Mucosa of gallbladder (tissue), 1 donor: ENCODE measurements around the gene NPY4R2. TPM values are rescaled to one million over a fixed set of nuclear protein-coding genes. Genes with fewer than 3 reads are reported as not detected.
"Not testable (repeated sequence)": the region's sequence is repeated elsewhere in the genome, so short reads cannot be mapped to it uniquely, and the experiment has no call there.

Experiments
- DNase-seq: peaks from one replicate; pipeline ENCODE4 v3.0.0-alpha.2; 2020; ENCODE audit warnings: low spot score
- total RNA-seq: library from RNA; stranded (reverse); gene quantifications from one replicate; pipeline ENCODE4 v1.2.1, GENCODE V29; 2021
- donor health status: DM: no; HTN: no; CAD: no.

Gene NPY4R2
- total RNA-seq, 1 donor from 2014 or later = 0.66 TPM

GRCh38 chr10:47932824-47933223, 14.4 kb downstream of the NPY4R2 start:
- DNase-seq = not testable (repeated sequence)

GRCh38 chr10:47933462-47933861, 15.0 kb downstream of the NPY4R2 start:
- DNase-seq = not testable (repeated sequence)

DNA sequence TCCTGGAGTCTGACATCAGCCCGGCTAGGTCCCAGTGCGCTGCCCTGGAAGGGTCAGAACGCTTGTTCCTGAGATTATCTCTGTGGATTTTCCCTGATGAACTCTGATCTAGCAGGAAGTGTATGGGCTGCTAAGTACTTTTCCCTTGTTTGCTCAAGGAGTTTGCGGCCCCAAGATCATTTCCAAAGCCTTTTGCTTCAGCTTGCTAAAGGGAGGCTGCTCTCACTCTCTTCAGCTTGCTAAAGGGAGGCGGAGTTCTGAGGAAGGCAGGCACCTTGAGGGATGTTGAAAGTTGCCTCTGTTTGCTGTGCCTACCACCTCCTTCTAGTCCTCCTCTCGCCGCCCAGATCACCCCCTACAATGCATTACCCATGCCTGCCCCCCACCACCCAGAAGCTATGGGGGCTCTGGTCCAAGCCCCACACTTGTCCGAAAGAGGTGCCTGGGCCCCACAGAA, 18.3 kb downstream of the NPY4R2 start:
- DNase-seq = not testable (repeated sequence)

- DNase-seq = not testable (repeated sequence)
Measured at GRCh38 chr10:47937634-47938033, 19.2 kb downstream of the NPY4R2 start.

DNA sequence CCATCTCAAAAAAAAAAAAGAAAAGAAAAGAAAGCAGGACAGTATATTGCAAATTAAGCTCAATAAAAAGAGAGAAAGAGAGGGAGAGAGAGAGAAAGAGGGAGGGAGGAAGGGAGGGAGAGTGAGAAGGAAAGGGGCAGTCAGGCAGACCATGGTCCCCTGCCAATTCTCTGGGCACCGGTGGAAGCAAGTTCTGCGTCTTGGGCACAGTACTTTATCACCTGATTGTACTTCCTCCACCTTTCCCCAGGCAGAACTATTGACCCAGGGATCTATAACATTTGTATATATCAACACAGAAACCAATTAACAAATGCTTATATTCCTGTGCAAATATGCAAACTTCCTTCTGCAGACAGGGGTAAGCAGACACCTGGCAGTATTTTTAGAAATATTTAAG, 22.4 kb downstream of the NPY4R2 start:
- peak; percentile 58 for DNase-seq

DNA sequence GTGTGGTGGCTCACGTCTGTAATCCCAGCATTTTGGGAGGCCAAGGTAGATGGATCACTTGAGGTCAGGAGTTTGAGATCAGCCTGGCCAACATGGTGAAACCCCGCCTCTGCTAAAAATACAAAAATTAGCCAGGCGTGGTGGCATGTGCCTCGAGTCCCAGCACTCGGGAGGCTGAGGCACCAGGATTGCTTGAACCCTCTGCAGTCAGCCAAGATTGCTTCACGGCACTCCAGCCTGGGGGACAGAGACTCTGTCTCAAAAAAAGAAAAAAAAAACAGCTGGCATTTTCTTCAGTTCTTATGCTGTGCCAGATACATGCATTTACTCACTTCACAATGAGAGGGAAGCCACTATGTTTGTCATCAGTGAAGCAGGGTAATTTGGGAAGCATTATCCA, 22.9 kb downstream of the NPY4R2 start:
- not testable (repeated sequence) for DNase-seq

- not testable (repeated sequence) for DNase-seq
Measured at GRCh38 chr10:47942351-47943019, 24.0 kb downstream of the NPY4R2 start.

- not testable (repeated sequence) for DNase-seq
Measured at GRCh38 chr10:47943328-47943727, 24.9 kb downstream of the NPY4R2 start.

- not testable (repeated sequence) for DNase-seq
Measured at GRCh38 chr10:47947424-47947823, 29.0 kb downstream of the NPY4R2 start.

DNA sequence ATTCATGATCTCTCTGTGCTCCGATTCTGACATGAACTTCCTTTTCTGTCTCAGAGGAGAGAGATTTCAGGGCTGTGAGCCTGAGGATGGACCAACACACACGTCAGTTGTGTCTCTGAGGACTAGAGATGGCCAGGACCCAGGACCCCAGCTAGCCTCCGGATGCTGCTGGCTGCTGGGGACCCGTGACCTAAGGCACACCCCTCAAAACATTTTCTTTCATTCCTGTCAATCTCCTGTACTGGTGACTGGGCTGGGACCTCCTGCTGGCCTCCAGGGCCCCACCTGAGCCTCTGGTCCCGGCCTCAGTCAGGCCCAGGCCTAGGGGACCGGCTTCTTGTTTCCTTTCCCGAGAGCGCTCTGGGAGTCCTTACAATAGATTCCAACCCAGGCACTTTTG, 38.7 kb downstream of the NPY4R2 start:
- not testable (repeated sequence) for DNase-seq

GRCh38 chr10:47959677-47960076, 41.2 kb downstream of the NPY4R2 start:
- DNase-seq = not testable (repeated sequence)

GRCh38 chr10:47960699-47961098, 42.2 kb downstream of the NPY4R2 start:
- not testable (repeated sequence) for DNase-seq

DNA sequence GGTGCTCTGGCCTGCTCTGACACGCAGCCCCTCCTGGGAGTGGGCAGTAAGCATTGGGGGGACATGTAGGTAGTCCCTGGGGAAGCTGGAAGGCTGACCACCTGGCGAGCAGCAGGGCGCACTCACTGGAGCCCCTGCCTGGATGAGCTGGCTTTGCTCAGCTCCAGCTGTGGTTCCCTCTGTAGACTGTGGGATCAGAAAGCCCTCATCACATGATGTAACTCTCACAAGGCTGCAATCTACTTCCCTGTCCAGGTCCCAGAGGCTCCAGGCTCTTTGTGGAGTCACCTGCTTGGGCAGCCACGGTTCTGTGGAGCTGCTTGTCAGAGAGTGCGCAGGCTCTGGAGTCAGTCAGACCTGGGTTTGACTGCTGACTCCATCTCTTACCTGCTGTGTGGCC, 44.3 kb downstream of the NPY4R2 start:
- not testable (repeated sequence) for DNase-seq

- DNase-seq = not testable (repeated sequence)
Measured at GRCh38 chr10:47964280-47965063, 46.0 kb downstream of the NPY4R2 start.

GRCh38 chr10:47968988-47969387, 50.5 kb downstream of the NPY4R2 start:
- DNase-seq = not testable (repeated sequence)

GRCh38 chr10:47970047-47970446, 51.6 kb downstream of the NPY4R2 start:
- DNase-seq = not testable (repeated sequence)

GRCh38 chr10:47971598-47971997, 53.1 kb downstream of the NPY4R2 start:
- DNase-seq = not testable (repeated sequence)

DNA sequence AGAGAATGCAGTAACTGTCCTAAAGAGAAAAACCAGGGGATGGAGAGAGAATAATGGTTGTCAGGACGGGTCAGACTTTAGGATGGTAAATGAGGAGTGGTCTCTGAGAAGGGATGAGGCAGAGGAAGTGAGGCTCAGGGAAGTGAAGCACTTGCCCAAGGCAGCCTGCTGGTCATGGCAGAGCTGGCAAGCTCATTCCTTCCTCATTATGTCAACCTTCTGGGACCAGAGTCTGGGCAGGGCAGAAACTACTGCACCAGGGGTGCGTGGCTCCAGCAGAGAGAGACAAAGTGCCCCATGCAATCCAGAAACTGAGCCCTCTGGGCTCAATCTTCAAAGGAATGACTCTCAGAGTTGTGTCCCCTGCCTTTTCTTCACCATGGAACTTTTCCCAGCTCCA, 53.6 kb downstream of the NPY4R2 start:
- DNase-seq = not testable (repeated sequence)

Other genes with a start within 250 kb of the NPY4R2 start
- 0.23 TPM for gene SYT15B, start 155.1 kb upstream of the NPY4R2 start, total RNA-seq
- not detected for gene FAM25C, start 81.1 kb downstream of the NPY4R2 start, total RNA-seq